ENCODE results near the gene SGCA. TPM values are rescaled to one million over a fixed set of nuclear protein-coding genes. Genes with fewer than 3 reads are reported as not detected.

SGCA gene
- total RNA-seq, 2 donors from 2014 or later, result 1.3 TPM; not detected in 1

- H3K27ac ChIP-seq, result no peak overlapping the region
- H3K9me3 ChIP-seq, result no peaks in the 10 kb centered on the region
- ATAC-seq (no peak), DNase-seq (no peak)
- H3K4me3 ChIP-seq, result no peak overlapping the region
- H3K36me3 ChIP-seq (replicated peaks in 1 of 2; ENCODE audit: insufficient read depth in 1 of 2, low read depth in 2 of 2), result no peaks in the 10 kb centered on the region
- H3K27me3 ChIP-seq, result peaks cover 0 to 17% of the 10 kb centered on the region in 2 donors
- intact Hi-C loops (cut with DNase I), result loop anchor here (5.0 kb wide), 1 partner anchor 87 kb away; no protein-coding TSS in a partner anchor
- TF ChIP-seq CTCF (IDR thresholded peaks at IDR 0.05) (no peak), POLR2A (IDR thresholded peaks at IDR 0.05) (no peak)
- WGBS, 2 donors, result 50 to 61% methylated on average over 10 of the region's 10 CpGs
- H3K4me1 ChIP-seq, result peaks cover 9% of the 10 kb centered on the region
Observed at GRCh38 chr17:50205111-50205962, 39.5 kb downstream of the SGCA start.

- intact Hi-C loops (cut with DNase I), result loop anchor here (5.0 kb wide), 1 partner anchor 86 kb away; no protein-coding TSS in a partner anchor
- H3K36me3 ChIP-seq (replicated peaks in 1 of 2; ENCODE audit: insufficient read depth in 1 of 2, low read depth in 2 of 2), result no peaks in the 10 kb centered on the region
- WGBS, 2 donors, result 72 to 74% methylated on average over 7 of the region's 7 CpGs
- DNase-seq, result no peak
- TF ChIP-seq CTCF (IDR thresholded peaks at IDR 0.05) (no peak), POLR2A (IDR thresholded peaks at IDR 0.05) (no peak)
- peaks cover 0 to 15% of the 10 kb centered on the region in 2 donors for H3K27me3 ChIP-seq
- H3K4me3 ChIP-seq, result no peak overlapping the region
- no peak overlapping the region for H3K27ac ChIP-seq
- no peak for ATAC-seq
- H3K9me3 ChIP-seq, result no peaks in the 10 kb centered on the region
- peaks cover 2% of the 10 kb centered on the region for H3K4me1 ChIP-seq
Observed at GRCh38 chr17:50205963-50206505, 40.2 kb downstream of the SGCA start.

- no peak for TF ChIP-seq POLR2A (IDR thresholded peaks at IDR 0.05)
- TF ChIP-seq CTCF (IDR thresholded peaks at IDR 0.05), result no peak
- no peaks in the 10 kb centered on the region for H3K4me1 ChIP-seq
- no peak overlapping the region for H3K4me3 ChIP-seq
- H3K9me3 ChIP-seq, result no peaks in the 10 kb centered on the region
- intact Hi-C loops (cut with DNase I), result loop anchor here (5.0 kb wide), 1 partner anchor 86 kb away; no protein-coding TSS in a partner anchor
- ATAC-seq, result no peak
- no peak for DNase-seq
- peak overlapping the region in 1 of 4 donors; percentile 24 for H3K27ac ChIP-seq
- H3K27me3 ChIP-seq, result peaks cover 0 to 7% of the 10 kb centered on the region in 2 donors
- WGBS, 2 donors, result 20 to 21% methylated on average over 18 of the region's 18 CpGs
- H3K36me3 ChIP-seq (replicated peaks in 1 of 2; ENCODE audit: insufficient read depth in 1 of 2, low read depth in 2 of 2), result no peaks in the 10 kb centered on the region
Observed at GRCh38 chr17:50206604-50207293, 40.9 kb downstream of the SGCA start.

- DNase-seq (no peak), ATAC-seq (no peak)
- no peak for TF ChIP-seq CTCF (IDR thresholded peaks at IDR 0.05)
- TF ChIP-seq POLR2A (IDR thresholded peaks at IDR 0.05), result no peak
- intact Hi-C loops (cut with DNase I), result loop anchor here (5.0 kb wide), 1 partner anchor 85 kb away; no protein-coding TSS in a partner anchor
- Histone ChIP-seq H3K27me3 (peaks cover 0 to 5% of the 10 kb centered on the region in 2 donors), H3K9me3 (no peaks in the 10 kb centered on the region), H3K27ac (no peak overlapping the region), H3K4me3 (no peak overlapping the region), H3K36me3 (replicated peaks in 1 of 2; ENCODE audit: insufficient read depth in 1 of 2, low read depth in 2 of 2) (no peaks in the 10 kb centered on the region), H3K4me1 (no peaks in the 10 kb centered on the region)
- WGBS, 2 donors, result 42 to 64% methylated on average over 5 of the region's 5 CpGs
Observed at GRCh38 chr17:50207315-50207714, 41.5 kb downstream of the SGCA start.

All from body of pancreas (tissue), 4 donors.